Panc1 (cell line): ENCODE data around the gene PPOX. TPM values are rescaled to one million over a fixed set of nuclear protein-coding genes. Genes with fewer than 3 reads are reported as not detected.
A peak's percentile ranks its signal among the peaks of the same experiment; 100 is the strongest.

Experiments used
- ATAC-seq: fragments of 200-7000 bp; cut with Tn5 transposase; 2 replicates; pipeline ENCODE4 v1.9.1; 2020; ENCODE audit warnings: mild to moderate bottlenecking, moderate library complexity
- BruUV-seq: library from RNA; stranded (reverse); fragments of 400-500 nt; replicated peaks from 2 replicates; lab custom pipeline; 2021; lab: Mats Ljungman, UMichigan
- CTCF ChIA-PET: fragments of 300-600 bp; sonication (Branson Sonifier 250); formaldehyde crosslinking; loops from one replicate; lab custom pipeline; 2022; ENCODE audit warnings: antibody characterized with exemption; lab: Charles Lee
- POLR2A ChIA-PET: fragments of 300-600 bp; sonication (Branson Sonifier 250); formaldehyde crosslinking; loops from one replicate; lab custom pipeline; 2022; ENCODE audit warnings: antibody characterized with exemption; lab: Charles Lee
- DNase-seq: peaks from one replicate; pipeline ENCODE4 v3.0.0-alpha.2; 2010; ENCODE audit warnings: low read depth, low spot score
- H3K27ac ChIP-seq: 2 replicates; pipeline ENCODE4 v1.5.1; 2011; ENCODE audit warnings: mild to moderate bottlenecking, low read length, inconsistent platforms
- H3K27me3 ChIP-seq: fragments of 200-500 bp; sonication (Bioruptor generic); 2 replicates; pipeline ENCODE4 v1.6.0; 2014; ENCODE audit warnings: low read length, inconsistent platforms; ENCODE audit not compliant: control insufficient read depth, insufficient read depth
- H3K36me3 ChIP-seq: fragments of 200-500 bp; sonication (Bioruptor generic); 2 replicates; pipeline ENCODE4 v1.5.1; 2014; ENCODE audit warnings: inconsistent platforms, mild to moderate bottlenecking, low read length, moderate library complexity; ENCODE audit not compliant: control insufficient read depth, insufficient read depth
- H3K4me1 ChIP-seq: 2 replicates; pipeline ENCODE4 v1.5.1; 2011; ENCODE audit warnings: inconsistent platforms, mild to moderate bottlenecking, low read length, moderate library complexity; ENCODE audit not compliant: control insufficient read depth, insufficient read depth
- H3K4me3 ChIP-seq, 2 experiments: 2 replicates each; pipeline ENCODE4 v1.5.1; 2011 to 2012; ENCODE audit warnings: low read depth in 2 of 2, low read length in 2 of 2, mild to moderate bottlenecking in 2 of 2, inconsistent platforms in 1 of 2, moderate library complexity in 1 of 2
- H3K9me3 ChIP-seq: fragments of 200-500 bp; sonication (Bioruptor generic); 2 replicates; pipeline ENCODE4 v1.5.1; 2014; ENCODE audit warnings: low read depth, mild to moderate bottlenecking, inconsistent platforms, low read length, moderate library complexity; ENCODE audit not compliant: control insufficient read depth, insufficient read depth
- POLR2AphosphoS5 ChIP-seq: IDR thresholded peaks from 2 replicates; pipeline ENCODE4 v1.6.1; 2012; ENCODE audit warnings: mild to moderate bottlenecking, low read depth, low read length, moderate library complexity
- SIN3A ChIP-seq: IDR thresholded peaks from 2 replicates; pipeline ENCODE4 v1.6.1; 2012; ENCODE audit warnings: low read depth, mild to moderate bottlenecking, low read length, moderate library complexity, borderline replicate concordance; ENCODE audit not compliant: insufficient read depth
- TCF7L2 ChIP-seq: IDR thresholded peaks from 2 replicates; pipeline ENCODE4 v1.6.1; 2011; ENCODE audit warnings: mild to moderate bottlenecking, low read depth, low read length, inconsistent platforms
- in situ Hi-C: cut with HindIII; loops from 2 replicates; pipeline ENCODE4 v1.10.0; 2016; ENCODE audit warnings: low sequenced_read_pairs, low pct_unique_long_range_greater_than_20kb
- intact Hi-C: fragments of 100-400 bp; cut with micrococcal nuclease; formaldehyde crosslinking; loops from one replicate; pipeline ENCODE4 v1.10.0; 2022; ENCODE audit not compliant: unreplicated experiment
- total RNA-seq: library from RNA; stranded (reverse); gene quantifications from one replicate; pipeline ENCODE4 v1.2.1, GENCODE V29; 2021; ENCODE audit not compliant: unreplicated experiment
- TF ChIP-seq, protein P1 (sequence below), 2 experiments: IDR thresholded peaks; 2 replicates each; pipeline ENCODE4 v1.6.1; 2011 to 2012; ENCODE audit warnings: low read depth in 2 of 2, control low read depth in 1 of 2, low read length in 1 of 2, mild to moderate bottlenecking in 1 of 2, moderate library complexity in 1 of 2; ENCODE audit not compliant: insufficient read depth in 1 of 2
- TF ChIP-seq, protein P2 (sequence below): fragments of 450-650 bp; IDR thresholded peaks from 2 replicates; pipeline ENCODE4 v1.5.1; 2017; ENCODE audit warnings: mild to moderate bottlenecking

The PPOX gene
- total RNA-seq, 1 experiment from 2014 or later: 20.6 TPM

GRCh38 chr1:161197560-161198193 is 31.5 kb downstream of the PPOX start:
- no peak for TF ChIP-seq TCF7L2
- H3K27me3 ChIP-seq: no peaks in the 10 kb centered on the region
- no peak for ATAC-seq
- intact Hi-C loops (no loop called here), in situ Hi-C loops (no loop called here)
- POLR2A ChIA-PET: no interaction called here
- no peaks in the 10 kb centered on the region; the same call in 1 of the 2 replicates for H3K36me3 ChIP-seq
- no peak for DNase-seq
- H3K9me3 ChIP-seq: no peaks in the 10 kb centered on the region
- CTCF ChIA-PET: no interaction called here
- H3K4me3 ChIP-seq: peak overlapping the region in 1 of 2 experiments; percentile 14; a peak in 1 of 4 replicates
- no peak overlapping the region for H3K27ac ChIP-seq
- peaks cover 38% of the 10 kb centered on the region for H3K4me1 ChIP-seq
- BruUV-seq: no TSS peak

- Histone ChIP-seq H3K27ac (peak overlapping the region; percentile 31; the same call in 1 of the 2 replicates), H3K4me1 (peaks cover 38% of the 10 kb centered on the region), H3K27me3 (no peaks in the 10 kb centered on the region), H3K9me3 (no peaks in the 10 kb centered on the region), H3K36me3 (no peaks in the 10 kb centered on the region; the same call in 1 of the 2 replicates), H3K4me3 (peak overlapping the region in 1 of 2 experiments; percentile 14; a peak in 1 of 4 replicates)
- POLR2A ChIA-PET: no interaction called here
- no TSS peak for BruUV-seq
- CTCF ChIA-PET: no interaction called here
- ATAC-seq (no peak), DNase-seq (no peak)
- TF ChIP-seq TCF7L2 (no peak), SIN3A (no peak), POLR2AphosphoS5 (no peak)
- TF ChIP-seq, protein P1, sequence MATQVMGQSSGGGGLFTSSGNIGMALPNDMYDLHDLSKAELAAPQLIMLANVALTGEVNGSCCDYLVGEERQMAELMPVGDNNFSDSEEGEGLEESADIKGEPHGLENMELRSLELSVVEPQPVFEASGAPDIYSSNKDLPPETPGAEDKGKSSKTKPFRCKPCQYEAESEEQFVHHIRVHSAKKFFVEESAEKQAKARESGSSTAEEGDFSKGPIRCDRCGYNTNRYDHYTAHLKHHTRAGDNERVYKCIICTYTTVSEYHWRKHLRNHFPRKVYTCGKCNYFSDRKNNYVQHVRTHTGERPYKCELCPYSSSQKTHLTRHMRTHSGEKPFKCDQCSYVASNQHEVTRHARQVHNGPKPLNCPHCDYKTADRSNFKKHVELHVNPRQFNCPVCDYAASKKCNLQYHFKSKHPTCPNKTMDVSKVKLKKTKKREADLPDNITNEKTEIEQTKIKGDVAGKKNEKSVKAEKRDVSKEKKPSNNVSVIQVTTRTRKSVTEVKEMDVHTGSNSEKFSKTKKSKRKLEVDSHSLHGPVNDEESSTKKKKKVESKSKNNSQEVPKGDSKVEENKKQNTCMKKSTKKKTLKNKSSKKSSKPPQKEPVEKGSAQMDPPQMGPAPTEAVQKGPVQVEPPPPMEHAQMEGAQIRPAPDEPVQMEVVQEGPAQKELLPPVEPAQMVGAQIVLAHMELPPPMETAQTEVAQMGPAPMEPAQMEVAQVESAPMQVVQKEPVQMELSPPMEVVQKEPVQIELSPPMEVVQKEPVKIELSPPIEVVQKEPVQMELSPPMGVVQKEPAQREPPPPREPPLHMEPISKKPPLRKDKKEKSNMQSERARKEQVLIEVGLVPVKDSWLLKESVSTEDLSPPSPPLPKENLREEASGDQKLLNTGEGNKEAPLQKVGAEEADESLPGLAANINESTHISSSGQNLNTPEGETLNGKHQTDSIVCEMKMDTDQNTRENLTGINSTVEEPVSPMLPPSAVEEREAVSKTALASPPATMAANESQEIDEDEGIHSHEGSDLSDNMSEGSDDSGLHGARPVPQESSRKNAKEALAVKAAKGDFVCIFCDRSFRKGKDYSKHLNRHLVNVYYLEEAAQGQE (IDR thresholded peaks at IDR 0.05; ENCODE audit: insufficient read depth in 1 of 2, low read depth in 2 of 2, low read length in 1 of 2): no peak
- TF ChIP-seq, protein P2, sequence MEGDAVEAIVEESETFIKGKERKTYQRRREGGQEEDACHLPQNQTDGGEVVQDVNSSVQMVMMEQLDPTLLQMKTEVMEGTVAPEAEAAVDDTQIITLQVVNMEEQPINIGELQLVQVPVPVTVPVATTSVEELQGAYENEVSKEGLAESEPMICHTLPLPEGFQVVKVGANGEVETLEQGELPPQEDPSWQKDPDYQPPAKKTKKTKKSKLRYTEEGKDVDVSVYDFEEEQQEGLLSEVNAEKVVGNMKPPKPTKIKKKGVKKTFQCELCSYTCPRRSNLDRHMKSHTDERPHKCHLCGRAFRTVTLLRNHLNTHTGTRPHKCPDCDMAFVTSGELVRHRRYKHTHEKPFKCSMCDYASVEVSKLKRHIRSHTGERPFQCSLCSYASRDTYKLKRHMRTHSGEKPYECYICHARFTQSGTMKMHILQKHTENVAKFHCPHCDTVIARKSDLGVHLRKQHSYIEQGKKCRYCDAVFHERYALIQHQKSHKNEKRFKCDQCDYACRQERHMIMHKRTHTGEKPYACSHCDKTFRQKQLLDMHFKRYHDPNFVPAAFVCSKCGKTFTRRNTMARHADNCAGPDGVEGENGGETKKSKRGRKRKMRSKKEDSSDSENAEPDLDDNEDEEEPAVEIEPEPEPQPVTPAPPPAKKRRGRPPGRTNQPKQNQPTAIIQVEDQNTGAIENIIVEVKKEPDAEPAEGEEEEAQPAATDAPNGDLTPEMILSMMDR: no peak
- in situ Hi-C loops (no loop called here), intact Hi-C loops (no loop called here)
These were observed 32.1 kb downstream of the PPOX start for GRCh38 chr1:161198194-161198896.
